ENCODE data around the gene TRIM27. TPM values are rescaled to one million over a fixed set of nuclear protein-coding genes. Genes with fewer than 3 reads are reported as not detected.
"Not testable (repeated sequence)": the region's sequence is repeated elsewhere in the genome, so short reads cannot be mapped to it uniquely, and the experiment has no call there.

Gene TRIM27
- 91.8 and 97.3 TPM in 2 replicates for total RNA-seq
- long read RNA-seq, transcript TRIM27-202 (8 exons, 2,967 nt), result major isoform, 76 of 92 reads
- long read RNA-seq, partial matches to known transcripts, result 7 of 92 reads
- long read RNA-seq, other reads (novel, unspliced or antisense), result 8 of 92 reads

DNA sequence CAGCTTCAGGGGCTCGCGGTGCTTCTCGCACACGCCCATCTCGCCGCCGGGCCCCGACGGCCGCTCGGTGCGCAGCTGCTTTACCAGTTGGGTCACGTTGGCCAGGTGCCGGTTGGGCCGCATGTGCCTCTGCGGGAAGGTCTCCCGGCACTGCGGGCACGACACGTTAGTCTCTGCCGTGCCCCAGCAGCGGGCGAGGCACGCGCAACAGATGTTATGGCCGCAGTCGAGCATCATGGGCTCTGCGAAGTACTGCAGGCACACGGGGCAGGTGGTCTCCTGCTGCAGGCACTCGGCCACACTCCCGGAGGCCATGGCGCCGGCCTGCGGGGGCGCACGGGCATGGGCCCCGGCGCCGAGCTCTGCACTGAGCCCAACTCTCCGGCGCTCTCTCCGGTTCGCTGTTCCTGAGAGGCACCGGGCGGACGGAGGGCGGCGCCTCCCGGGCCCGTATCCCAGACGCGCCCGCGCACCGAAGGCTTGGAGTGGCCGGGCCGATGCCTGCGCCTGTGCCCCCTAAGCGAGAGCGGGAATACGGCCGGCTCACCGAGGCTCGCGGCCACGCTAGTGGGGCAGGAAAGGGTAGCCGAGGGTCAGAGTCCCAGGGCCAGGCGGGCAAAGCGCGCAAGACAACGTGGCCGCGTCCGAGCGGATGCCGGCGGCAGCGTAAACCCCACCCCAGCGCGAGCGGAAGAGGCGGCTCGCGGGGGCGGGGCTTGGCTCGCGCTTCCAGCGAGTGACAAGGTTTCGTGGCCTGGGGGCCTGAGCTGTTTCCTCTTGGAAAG, at the start of gene TRIM27:
TRIM27 (minus strand) TSS at position 668 of the 785 bp plus-strand sequence; CDS start at position 315, 353 bp downstream.
- Mint-ChIP-seq H3K4me1 (ENCODE audit: low read depth) (peaks cover 22% of the 10 kb centered on the region), H3K27ac (peak within 1 kb of the TSS; percentile 97), H3K4me3 (ENCODE audit: low read depth) (peak within 1 kb of the TSS; percentile 89), H3K27me3 (no peaks in the 10 kb centered on the region), H3K36me3 (ENCODE audit: insufficient read depth) (peaks cover 17% of the 10 kb centered on the region), H3K9me3 (ENCODE audit: low read depth) (no peaks in the 10 kb centered on the region)
- peak; percentile 76 for DNase-seq (ENCODE audit: low spot score, unreplicated experiment)
- TF ChIP-seq, protein P1, sequence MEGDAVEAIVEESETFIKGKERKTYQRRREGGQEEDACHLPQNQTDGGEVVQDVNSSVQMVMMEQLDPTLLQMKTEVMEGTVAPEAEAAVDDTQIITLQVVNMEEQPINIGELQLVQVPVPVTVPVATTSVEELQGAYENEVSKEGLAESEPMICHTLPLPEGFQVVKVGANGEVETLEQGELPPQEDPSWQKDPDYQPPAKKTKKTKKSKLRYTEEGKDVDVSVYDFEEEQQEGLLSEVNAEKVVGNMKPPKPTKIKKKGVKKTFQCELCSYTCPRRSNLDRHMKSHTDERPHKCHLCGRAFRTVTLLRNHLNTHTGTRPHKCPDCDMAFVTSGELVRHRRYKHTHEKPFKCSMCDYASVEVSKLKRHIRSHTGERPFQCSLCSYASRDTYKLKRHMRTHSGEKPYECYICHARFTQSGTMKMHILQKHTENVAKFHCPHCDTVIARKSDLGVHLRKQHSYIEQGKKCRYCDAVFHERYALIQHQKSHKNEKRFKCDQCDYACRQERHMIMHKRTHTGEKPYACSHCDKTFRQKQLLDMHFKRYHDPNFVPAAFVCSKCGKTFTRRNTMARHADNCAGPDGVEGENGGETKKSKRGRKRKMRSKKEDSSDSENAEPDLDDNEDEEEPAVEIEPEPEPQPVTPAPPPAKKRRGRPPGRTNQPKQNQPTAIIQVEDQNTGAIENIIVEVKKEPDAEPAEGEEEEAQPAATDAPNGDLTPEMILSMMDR (IDR thresholded peaks at IDR 0.05; ENCODE audit: unreplicated experiment), result no peak

- not testable (repeated sequence) for H3K4me3 Mint-ChIP-seq (ENCODE audit: low read depth); H3K36me3 Mint-ChIP-seq (ENCODE audit: insufficient read depth); DNase-seq (ENCODE audit: low spot score, unreplicated experiment); H3K4me1 Mint-ChIP-seq (ENCODE audit: low read depth); H3K27ac Mint-ChIP-seq; H3K27me3 Mint-ChIP-seq
- peaks cover 38% of the 10 kb centered on the region for H3K9me3 Mint-ChIP-seq (ENCODE audit: low read depth)
Measured at GRCh38 chr6:28970056-28970455, 46.3 kb upstream of the TRIM27 start.

DNA sequence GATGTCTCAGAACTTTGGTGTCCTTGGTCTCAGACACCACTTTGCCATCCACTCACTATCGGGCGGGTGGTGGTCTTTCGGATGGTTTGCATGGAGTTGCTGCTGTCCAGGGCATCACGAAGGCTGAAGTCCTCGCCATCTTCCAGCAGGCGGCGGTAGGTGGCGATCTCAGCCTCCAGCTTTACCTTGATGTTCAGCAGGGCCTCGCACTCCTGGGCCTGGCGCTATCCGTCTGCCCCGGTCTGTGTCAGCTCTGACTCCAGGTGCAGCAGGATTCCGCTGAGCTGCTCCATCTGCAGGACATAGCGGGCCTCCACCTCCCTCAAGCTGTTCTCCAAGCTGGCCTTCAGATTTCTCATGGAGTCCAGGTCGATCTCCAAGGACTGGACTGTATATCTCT, 45.3 kb upstream of the TRIM27 start:
- H3K27me3 Mint-ChIP-seq, result no peaks in the 10 kb centered on the region
- H3K4me1 Mint-ChIP-seq (ENCODE audit: low read depth), result no peaks in the 10 kb centered on the region
- H3K36me3 Mint-ChIP-seq (ENCODE audit: insufficient read depth), result peaks cover 7% of the 10 kb centered on the region
- peaks cover 41% of the 10 kb centered on the region for H3K9me3 Mint-ChIP-seq (ENCODE audit: low read depth)
- H3K4me3 Mint-ChIP-seq (ENCODE audit: low read depth), result no peak overlapping the region
- TF ChIP-seq, protein P1 (IDR thresholded peaks at IDR 0.05; ENCODE audit: unreplicated experiment), result no peak
- no peak for DNase-seq (ENCODE audit: low spot score, unreplicated experiment)
- H3K27ac Mint-ChIP-seq, result no peak overlapping the region

DNA sequence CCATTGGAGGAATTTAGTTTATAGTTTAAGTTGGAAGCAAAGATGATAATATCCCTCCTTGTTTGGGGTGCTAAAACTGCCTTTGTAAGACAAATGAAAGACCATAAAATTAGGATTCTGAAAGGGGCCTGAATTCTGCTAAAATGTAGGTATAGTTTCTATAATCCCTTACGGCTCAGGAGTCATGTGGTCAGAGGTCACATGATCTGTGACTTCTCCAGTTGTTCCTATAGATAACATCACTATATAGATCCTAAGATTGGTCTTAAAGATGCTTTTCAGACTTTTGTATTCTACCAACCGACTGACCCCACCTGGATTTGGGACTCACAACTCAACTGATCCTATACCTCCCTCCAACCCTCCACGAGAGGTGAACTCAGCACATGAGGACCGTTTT, 44.7 kb upstream of the TRIM27 start:
- H3K4me3 Mint-ChIP-seq (ENCODE audit: low read depth), result no peak overlapping the region
- TF ChIP-seq, protein P1 (IDR thresholded peaks at IDR 0.05; ENCODE audit: unreplicated experiment), result no peak
- H3K36me3 Mint-ChIP-seq (ENCODE audit: insufficient read depth), result peaks cover 7% of the 10 kb centered on the region
- H3K27me3 Mint-ChIP-seq, result no peaks in the 10 kb centered on the region
- no peaks in the 10 kb centered on the region for H3K4me1 Mint-ChIP-seq (ENCODE audit: low read depth)
- H3K27ac Mint-ChIP-seq, result no peak overlapping the region
- H3K9me3 Mint-ChIP-seq (ENCODE audit: low read depth), result peaks cover 44% of the 10 kb centered on the region
- no peak for DNase-seq (ENCODE audit: low spot score, unreplicated experiment)

DNA sequence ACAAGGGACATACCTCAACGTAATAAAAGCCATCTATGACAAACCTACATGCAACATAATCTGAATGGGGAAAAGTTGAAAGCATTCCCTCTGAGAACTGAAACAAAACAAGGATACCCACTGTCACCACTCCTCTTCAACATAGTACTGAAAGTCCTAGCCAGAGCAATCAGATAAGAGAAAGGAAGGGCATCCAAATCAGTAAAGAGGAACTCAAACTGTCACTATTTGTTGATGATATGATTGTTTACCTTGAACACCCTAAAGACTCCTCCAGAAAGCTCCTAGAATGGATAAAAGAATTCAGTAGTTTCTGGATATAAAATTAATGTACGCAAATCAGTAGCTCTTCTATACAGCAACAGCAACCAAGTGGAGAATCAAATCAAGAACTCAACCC, 41.9 kb upstream of the TRIM27 start:
- H3K4me3 Mint-ChIP-seq (ENCODE audit: low read depth), result no peak overlapping the region
- peaks cover 51% of the 10 kb centered on the region for H3K9me3 Mint-ChIP-seq (ENCODE audit: low read depth)
- TF ChIP-seq, protein P1 (IDR thresholded peaks at IDR 0.05; ENCODE audit: unreplicated experiment), result no peak
- H3K27ac Mint-ChIP-seq, result no peak overlapping the region
- H3K4me1 Mint-ChIP-seq (ENCODE audit: low read depth), result no peaks in the 10 kb centered on the region
- no peak for DNase-seq (ENCODE audit: low spot score, unreplicated experiment)
- H3K27me3 Mint-ChIP-seq, result no peaks in the 10 kb centered on the region
- peaks cover 7% of the 10 kb centered on the region for H3K36me3 Mint-ChIP-seq (ENCODE audit: insufficient read depth)
